ENCODE measurements around the gene TTLL11.

Gene TTLL11

DNA sequence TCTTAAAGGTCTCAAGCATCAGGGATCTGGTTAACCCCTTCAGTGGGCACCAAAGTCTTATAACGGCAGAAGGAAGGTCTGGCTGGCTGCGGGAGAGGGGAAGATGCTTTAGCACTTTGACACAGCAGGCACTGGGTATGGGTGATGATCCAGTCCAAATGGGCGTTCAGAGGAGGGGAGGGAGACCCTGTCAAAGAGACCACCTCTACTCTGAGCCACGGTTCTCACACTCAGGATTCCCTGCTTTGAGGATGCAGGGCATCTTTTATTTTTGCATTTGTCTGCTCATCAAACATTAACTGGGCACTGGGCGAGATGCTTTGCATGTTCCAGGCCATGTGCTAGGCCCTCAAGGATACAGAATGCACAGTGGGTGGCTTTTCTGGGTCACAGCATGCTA lies 237.6 kb downstream of the TTLL11 start:
- no peak for DNase-seq (ENCODE audit: extremely low spot score)
- ChIA-PET CTCF (interaction anchor here (2.0 kb wide), 1 partner anchor 13 kb away, joined by 10 read pairs; no protein-coding TSS in a partner anchor), POLR2A (no interaction called here)
- TF ChIP-seq, protein P1, sequence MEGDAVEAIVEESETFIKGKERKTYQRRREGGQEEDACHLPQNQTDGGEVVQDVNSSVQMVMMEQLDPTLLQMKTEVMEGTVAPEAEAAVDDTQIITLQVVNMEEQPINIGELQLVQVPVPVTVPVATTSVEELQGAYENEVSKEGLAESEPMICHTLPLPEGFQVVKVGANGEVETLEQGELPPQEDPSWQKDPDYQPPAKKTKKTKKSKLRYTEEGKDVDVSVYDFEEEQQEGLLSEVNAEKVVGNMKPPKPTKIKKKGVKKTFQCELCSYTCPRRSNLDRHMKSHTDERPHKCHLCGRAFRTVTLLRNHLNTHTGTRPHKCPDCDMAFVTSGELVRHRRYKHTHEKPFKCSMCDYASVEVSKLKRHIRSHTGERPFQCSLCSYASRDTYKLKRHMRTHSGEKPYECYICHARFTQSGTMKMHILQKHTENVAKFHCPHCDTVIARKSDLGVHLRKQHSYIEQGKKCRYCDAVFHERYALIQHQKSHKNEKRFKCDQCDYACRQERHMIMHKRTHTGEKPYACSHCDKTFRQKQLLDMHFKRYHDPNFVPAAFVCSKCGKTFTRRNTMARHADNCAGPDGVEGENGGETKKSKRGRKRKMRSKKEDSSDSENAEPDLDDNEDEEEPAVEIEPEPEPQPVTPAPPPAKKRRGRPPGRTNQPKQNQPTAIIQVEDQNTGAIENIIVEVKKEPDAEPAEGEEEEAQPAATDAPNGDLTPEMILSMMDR (IDR thresholded peaks at IDR 0.05; ENCODE audit: control extremely low read depth, extremely low read depth, low read depth, missing control alignments): no peak

DNA sequence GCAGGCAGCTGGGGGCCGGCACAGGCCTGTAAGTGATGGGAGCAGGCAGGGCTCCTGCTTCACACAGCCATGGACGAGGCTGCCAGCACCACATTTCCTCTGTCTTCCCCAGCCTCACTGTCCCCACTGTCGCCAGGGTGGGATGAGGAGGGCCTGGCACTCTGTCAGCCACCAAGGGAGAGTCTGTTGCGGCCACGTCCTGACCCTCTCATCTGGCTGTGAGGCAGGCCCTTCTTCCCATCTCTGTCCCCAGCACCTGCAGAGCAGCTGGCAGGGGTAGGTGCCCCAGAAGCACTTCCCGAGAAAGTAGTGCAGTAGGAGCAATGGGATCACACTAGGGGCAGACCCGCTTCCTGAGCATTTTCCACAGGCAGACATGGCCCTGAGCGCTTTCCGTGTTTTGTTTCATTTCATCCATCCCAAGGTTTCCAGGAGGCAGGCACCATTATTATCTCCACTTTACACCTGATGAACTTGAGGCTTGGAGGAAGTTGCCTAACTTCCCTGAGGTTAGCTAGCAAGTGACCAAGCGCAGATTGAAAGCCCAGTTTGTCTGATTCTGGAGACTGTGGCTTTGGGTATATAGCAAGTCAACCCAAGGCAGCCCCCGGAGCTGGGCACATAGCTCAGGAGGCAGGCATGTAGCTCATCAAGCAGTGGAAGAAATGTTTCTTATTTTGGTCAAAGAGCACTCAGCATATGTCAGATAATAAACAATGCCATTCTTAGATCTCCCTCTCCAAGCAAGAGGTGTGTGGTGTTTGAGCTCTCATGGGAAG lies 239.3 kb downstream of the TTLL11 start:
- ChIA-PET CTCF (interaction anchor here (2.0 kb wide), 1 partner anchor 12 kb away, joined by 10 read pairs; no protein-coding TSS in a partner anchor), POLR2A (no interaction called here)
- TF ChIP-seq, protein P1 (IDR thresholded peaks at IDR 0.05; ENCODE audit: control extremely low read depth, extremely low read depth, low read depth, missing control alignments): no peak
- no peak for DNase-seq (ENCODE audit: extremely low spot score)

DNA sequence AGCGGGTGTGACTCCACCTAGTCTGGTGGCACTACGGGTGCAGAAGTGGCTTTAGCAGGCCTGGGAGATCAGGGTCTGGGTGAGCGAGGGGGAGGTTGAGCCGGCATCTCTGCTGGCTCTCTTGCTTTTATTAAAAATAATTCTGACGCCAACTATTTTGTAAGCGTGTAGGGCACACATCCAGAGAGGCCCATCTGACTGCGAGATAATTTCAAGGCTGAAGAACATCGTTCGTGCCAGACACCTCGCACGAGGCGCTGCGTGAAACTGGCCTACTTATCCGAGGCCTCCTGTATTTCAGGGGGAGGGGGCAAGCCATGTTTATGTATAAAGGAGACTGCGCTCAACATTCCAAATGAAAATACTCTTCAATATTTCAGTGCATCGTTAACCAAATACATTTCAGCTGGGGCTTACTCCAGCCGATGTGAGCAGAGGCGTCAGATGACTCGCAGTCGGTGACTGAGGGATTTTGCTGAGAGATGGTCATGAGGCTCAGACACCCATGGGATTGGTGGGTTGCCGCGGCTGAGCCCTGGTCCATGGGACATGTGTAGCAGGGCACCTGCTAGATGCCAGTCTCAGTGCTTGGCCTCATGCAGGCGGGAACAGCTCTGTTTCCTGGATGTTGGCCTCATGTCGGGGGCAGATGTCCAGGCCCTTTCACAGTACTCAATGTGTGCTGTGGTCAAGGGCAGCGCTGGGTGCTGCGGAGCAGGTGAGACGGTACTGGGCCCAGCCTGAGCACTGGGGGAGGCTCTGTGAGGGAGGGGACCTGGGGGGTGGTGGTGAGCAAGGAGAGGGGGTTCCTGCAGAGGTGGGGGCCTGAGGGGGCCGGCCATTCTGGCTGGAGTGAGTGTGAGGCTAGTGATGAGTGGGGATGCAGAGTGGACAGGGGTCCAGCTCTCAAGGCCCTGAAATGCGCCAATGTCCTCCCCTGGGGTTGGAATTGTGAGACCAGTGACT lies 240.2 kb downstream of the TTLL11 start:
- TF ChIP-seq, protein P1 (IDR thresholded peaks at IDR 0.05; ENCODE audit: control extremely low read depth, extremely low read depth, low read depth, missing control alignments): no peak
- ChIA-PET CTCF (no interaction called here), POLR2A (no interaction called here)
- DNase-seq (ENCODE audit: extremely low spot score): no peak

DNA sequence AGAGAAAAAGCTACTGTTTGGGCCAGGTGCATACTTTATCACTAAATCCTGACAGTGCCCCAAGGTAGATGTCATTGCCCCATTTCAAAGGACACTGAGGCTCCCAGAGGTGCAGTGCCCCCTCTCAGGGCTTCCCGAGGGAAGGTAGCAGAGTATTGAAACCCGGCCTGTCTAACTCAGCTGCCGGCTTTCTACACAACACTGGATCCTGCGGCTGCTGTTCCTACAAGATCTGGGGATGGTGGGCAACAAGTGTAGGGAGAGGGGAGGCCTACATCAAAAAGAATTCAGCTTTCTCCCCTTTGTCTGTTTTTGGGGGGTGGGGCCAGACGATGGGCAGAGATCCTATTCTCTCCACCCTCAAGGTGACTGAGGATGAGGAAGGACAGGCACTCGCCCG lies 240.9 kb downstream of the TTLL11 start:
- DNase-seq (ENCODE audit: extremely low spot score): no peak
- CTCF ChIA-PET: no interaction called here
- TF ChIP-seq, protein P1 (IDR thresholded peaks at IDR 0.05; ENCODE audit: control extremely low read depth, extremely low read depth, low read depth, missing control alignments): no peak
- POLR2A ChIA-PET: no interaction called here

DNA sequence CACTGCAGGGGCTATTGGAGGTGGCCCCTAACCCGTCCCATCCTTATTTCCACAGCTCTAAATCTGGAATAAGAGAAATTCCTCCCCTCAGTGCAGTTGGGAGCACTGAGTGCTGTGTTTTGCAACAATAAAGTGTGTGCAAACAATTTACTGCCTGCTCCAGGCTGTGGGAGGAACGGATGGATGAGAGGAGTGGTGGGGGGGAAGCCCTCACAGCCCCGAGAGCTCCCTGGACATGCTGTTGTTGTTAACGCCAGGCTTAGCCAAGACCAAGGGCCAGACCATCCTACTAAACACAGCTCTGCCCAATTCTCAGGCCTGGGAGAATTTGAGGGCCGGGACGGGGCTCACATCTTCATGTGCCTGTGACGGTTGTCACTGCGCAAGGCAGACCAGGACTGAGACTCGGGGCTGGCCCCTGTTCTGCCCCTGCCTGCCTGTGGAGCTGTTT lies 241.4 kb downstream of the TTLL11 start:
- no peak for DNase-seq (ENCODE audit: extremely low spot score)
- TF ChIP-seq, protein P1 (IDR thresholded peaks at IDR 0.05; ENCODE audit: control extremely low read depth, extremely low read depth, low read depth, missing control alignments): no peak
- POLR2A ChIA-PET: no interaction called here
- CTCF ChIA-PET: no interaction called here

DNA sequence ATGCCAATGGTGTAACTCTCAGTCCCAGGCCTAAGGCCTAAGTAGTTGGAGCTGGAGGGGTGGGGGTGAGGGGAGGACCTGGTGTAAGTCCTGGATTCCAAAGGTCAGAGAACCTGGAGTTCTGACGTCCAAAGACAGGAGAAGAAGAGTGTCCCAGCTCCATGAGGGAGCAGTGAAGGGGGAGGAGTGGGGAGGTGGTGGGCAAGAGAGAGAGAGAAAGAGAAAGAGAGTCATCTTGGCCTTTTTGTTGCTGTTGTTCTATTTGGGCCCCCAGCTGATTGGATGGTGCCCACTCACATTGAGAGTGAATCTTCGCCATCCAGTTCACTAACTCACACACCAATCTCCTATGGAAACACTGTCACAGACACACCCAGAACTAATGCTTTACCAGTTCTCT lies 242.7 kb downstream of the TTLL11 start:
- POLR2A ChIA-PET: no interaction called here
- no peak for DNase-seq (ENCODE audit: extremely low spot score)
- TF ChIP-seq, protein P1 (IDR thresholded peaks at IDR 0.05; ENCODE audit: control extremely low read depth, extremely low read depth, low read depth, missing control alignments): no peak
- CTCF ChIA-PET: no interaction called here

Data from GM10248 (cell line).